ENCODE data around the gene CAMK2A.

The CAMK2A gene

DNA sequence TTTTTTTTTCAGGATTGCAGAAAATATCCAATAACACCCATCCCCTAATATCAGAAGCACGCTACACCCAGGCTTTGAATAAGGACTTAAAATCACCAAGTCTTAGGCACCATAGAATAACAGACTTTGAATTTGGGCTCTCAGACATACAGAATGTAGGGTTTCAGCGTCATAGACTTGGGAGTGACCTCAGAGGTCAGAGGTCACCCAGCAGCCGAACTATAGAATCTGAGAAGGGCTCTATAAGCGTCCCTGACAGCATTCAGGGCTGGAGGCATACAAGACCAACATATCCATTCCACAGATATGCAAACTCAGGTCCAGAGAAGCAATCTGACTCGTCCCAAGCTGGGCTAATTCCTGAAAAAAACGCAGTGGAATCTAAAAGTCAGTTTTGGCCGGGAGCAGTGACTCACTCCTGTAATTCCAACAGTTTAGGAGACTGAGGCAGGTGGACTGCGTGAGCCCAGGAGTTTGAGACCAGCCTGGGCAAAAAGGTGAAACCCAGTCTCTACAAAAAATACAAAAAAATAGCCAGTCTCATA, 65.0 kb downstream of the CAMK2A start:
- DNase-seq (ENCODE audit: low read depth), result no peak
- TF ChIP-seq, protein P1, sequence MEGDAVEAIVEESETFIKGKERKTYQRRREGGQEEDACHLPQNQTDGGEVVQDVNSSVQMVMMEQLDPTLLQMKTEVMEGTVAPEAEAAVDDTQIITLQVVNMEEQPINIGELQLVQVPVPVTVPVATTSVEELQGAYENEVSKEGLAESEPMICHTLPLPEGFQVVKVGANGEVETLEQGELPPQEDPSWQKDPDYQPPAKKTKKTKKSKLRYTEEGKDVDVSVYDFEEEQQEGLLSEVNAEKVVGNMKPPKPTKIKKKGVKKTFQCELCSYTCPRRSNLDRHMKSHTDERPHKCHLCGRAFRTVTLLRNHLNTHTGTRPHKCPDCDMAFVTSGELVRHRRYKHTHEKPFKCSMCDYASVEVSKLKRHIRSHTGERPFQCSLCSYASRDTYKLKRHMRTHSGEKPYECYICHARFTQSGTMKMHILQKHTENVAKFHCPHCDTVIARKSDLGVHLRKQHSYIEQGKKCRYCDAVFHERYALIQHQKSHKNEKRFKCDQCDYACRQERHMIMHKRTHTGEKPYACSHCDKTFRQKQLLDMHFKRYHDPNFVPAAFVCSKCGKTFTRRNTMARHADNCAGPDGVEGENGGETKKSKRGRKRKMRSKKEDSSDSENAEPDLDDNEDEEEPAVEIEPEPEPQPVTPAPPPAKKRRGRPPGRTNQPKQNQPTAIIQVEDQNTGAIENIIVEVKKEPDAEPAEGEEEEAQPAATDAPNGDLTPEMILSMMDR (IDR thresholded peaks at IDR 0.05; ENCODE audit: low read length, missing control alignments), result no peak
- no peak overlapping the region for H3K4me3 ChIP-seq (replicated peaks; ENCODE audit: low read depth, low read length)

DNA sequence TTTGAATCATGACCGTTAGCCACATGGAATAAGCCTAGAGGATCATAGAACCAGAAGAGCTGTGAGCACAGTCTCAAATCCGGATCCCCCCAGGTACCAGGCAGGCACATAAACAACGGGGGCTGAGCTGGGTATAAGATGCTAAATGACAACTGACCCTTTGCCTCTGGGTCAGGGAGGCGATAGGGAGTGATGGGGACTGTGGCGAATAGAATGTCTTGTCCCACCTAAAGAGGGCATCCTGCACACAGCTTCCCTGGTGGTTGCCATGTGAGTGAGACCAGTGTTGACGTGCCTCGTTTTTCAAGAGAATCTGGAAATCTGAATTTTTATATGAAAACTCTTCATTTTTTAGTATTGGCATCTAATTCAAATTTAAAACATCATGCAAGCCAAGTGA, 66.1 kb downstream of the CAMK2A start:
- TF ChIP-seq, protein P1 (IDR thresholded peaks at IDR 0.05; ENCODE audit: low read length, missing control alignments), result no peak
- DNase-seq (ENCODE audit: low read depth), result no peak

DNA sequence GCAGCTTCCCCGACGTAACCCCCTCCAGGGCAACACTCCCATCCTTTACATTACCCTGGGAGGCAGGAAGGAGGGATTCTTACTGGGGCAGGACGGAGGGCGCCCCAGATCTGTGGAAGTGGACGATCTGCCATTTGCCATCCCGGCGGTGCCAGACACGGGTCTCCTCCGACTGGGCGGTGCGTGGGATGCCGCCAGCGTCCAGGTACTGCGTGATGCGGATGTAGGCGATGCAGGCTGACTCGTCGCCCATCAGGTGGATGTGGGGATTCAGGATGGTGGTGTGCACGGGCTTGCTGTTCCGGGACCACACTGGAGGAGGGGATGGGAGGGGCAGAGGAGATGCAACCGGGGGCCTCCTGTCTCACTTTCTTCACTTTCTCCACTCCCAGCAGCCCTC, 66.7 kb downstream of the CAMK2A start:
- no peak overlapping the region for H3K4me3 ChIP-seq (replicated peaks; ENCODE audit: low read depth, low read length)
- TF ChIP-seq, protein P1 (IDR thresholded peaks at IDR 0.05; ENCODE audit: low read length, missing control alignments), result no peak
- no peak for DNase-seq (ENCODE audit: low read depth)

More for the DNA sequence above, 66.1 kb downstream of the CAMK2A start:
- H3K4me3 ChIP-seq (replicated peaks; ENCODE audit: low read depth, low read length), result no peak overlapping the region

DNA sequence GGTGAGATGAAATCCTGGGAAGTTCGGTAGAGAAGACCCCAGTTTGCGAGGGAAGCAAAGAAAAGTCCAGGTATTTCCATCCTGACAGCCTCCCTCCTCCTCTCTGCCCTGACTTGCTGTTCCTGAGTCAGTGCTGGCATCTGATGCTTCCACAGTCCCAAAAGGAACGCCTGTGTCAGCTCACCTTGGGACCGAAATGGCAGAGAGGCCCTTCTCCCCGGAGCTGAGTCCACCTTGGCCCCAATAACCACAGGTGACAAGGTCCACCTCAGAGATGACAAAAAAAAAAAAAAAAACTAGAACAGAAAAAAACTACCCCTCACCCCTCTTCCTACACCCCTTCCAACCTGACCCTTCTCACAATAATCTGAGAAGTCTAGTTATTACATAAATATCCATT, 68.1 kb downstream of the CAMK2A start:
- TF ChIP-seq, protein P1 (IDR thresholded peaks at IDR 0.05; ENCODE audit: low read length, missing control alignments), result no peak
- no peak for DNase-seq (ENCODE audit: low read depth)
- H3K4me3 ChIP-seq (replicated peaks; ENCODE audit: low read depth, low read length), result no peak overlapping the region

DNA sequence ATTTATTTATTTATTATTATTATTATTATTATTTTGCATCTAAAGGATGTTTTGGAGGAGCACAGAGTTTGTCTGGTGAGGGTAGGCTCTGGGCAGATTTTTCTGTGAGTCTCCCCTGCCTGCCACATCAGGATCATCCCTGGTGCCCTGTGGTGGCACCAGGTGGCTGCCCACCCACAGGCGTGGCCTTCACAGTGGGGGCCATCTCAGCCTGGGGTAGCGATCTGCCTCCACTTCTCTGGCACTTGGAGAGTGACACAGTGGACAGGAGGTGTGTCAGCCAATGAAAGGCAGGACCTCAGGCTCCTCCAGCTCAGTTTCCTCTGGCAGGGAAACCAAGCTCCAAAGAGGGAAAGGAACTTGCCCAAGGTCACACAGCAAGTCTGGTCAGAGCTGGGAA, 69.7 kb downstream of the CAMK2A start:
- TF ChIP-seq, protein P1 (IDR thresholded peaks at IDR 0.05; ENCODE audit: low read length, missing control alignments), result no peak
- no peak overlapping the region for H3K4me3 ChIP-seq (replicated peaks; ENCODE audit: low read depth, low read length)
- DNase-seq (ENCODE audit: low read depth), result no peak

DNA sequence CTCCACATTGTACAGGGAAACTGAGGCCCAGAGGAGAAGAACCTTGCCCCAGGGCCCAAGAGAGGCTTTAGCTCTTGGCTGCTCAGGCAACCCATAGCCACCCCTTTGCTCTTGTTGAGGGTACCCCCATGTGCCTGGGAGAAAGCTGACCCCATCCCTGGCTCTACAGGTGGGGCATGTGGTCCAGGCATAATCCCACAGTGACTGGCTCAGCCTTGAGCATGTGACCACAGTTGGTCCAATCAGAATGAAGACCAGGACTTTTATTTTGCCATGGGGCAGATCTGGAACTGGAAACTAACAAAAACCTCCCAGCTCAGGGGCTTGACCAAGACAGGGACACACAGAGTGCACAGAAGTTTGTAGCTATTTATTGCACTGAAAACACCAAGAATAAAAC, 70.4 kb downstream of the CAMK2A start:
- TF ChIP-seq, protein P1 (IDR thresholded peaks at IDR 0.05; ENCODE audit: low read length, missing control alignments), result no peak
- peak; percentile 11 for DNase-seq (ENCODE audit: low read depth)
- no peak overlapping the region for H3K4me3 ChIP-seq (replicated peaks; ENCODE audit: low read depth, low read length)

DNA sequence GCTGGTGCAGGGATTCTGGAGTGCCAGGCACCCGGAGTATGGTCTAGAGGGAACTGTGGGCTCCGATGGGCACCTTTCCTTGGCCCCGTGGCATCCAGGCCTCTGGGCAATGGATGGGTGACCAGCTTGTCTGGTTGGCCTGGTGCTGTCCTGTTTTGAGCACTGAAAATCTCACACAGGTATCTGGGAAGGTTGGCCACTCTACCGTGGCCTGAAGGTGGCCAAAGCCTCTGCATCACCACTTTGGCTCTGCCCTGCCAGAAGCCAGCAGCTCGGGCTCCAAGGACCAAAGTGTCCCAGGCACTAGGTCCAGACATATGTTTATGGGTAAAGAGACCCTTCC, 70.9 kb downstream of the CAMK2A start:
- TF ChIP-seq, protein P1 (IDR thresholded peaks at IDR 0.05; ENCODE audit: low read length, missing control alignments), result no peak
- DNase-seq (ENCODE audit: low read depth), result no peak
- H3K4me3 ChIP-seq (replicated peaks; ENCODE audit: low read depth, low read length), result no peak overlapping the region
